ENCODE results near the gene EYS.

DNA sequence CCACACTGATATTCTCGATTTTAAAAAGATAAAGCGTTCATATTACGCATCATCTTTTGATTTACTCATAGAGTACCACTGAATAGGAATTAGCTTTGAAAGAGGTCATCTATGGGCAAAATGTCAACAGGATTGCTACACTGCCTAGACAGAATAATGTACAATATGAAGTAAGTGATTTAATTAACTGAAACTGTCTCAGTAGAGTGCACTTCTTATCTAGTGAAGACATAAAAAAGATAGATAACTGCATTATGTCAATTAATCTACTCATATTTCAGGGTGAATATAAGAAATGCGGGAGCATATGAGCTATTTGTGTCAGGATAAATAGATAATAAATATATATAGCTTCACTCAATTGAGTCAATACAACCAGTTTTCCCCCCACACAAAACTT lies 723.9 kb downstream of the EYS start:
- TF ChIP-seq PPARA (CRISPR knock-in tag; IDR thresholded peaks at IDR 0.05; ENCODE audit: borderline replicate concordance) (no peak), ZFP30 (CRISPR knock-in tag; IDR thresholded peaks at IDR 0.05) (no peak)

All from SK-N-SH treated with all-trans-retinoic acid at 6 μM for 48 hours (cell line).